COR-L47 (cell line): Measurements from ENCODE around the gene TPCN2.

Experiments used
- DNase-seq: peaks from one replicate; lab custom pipeline; 2025; lab: John Stamatoyannopoulos, UW

TPCN2 gene

GRCh38 chr11:69094915-69095290, 46.2 kb downstream of the TPCN2 start:
- no peak for DNase-seq

- no peak for DNase-seq
Observed at GRCh38 chr11:69095300-69095699, 46.6 kb downstream of the TPCN2 start.

- no peak for DNase-seq
Observed at GRCh38 chr11:69096473-69096872, 47.7 kb downstream of the TPCN2 start.

- DNase-seq: no peak
Observed at GRCh38 chr11:69097263-69097662, 48.5 kb downstream of the TPCN2 start.

- DNase-seq: no peak
Observed at GRCh38 chr11:69099180-69099579, 50.4 kb downstream of the TPCN2 start.

GRCh38 chr11:69100454-69101114, 51.9 kb downstream of the TPCN2 start:
- DNase-seq: no peak

- peak; percentile 38 for DNase-seq
Observed at GRCh38 chr11:69101115-69101791, 52.5 kb downstream of the TPCN2 start.

- DNase-seq: no peak
Observed at GRCh38 chr11:69101792-69102695, 53.3 kb downstream of the TPCN2 start.

- DNase-seq: no peak
Observed at GRCh38 chr11:69102732-69103615, 54.2 kb downstream of the TPCN2 start.

GRCh38 chr11:69104212-69104855, 55.6 kb downstream of the TPCN2 start:
- no peak for DNase-seq

- no peak for DNase-seq
Observed at GRCh38 chr11:69104856-69105395, 56.2 kb downstream of the TPCN2 start.

GRCh38 chr11:69105461-69106030, 56.8 kb downstream of the TPCN2 start:
- no peak for DNase-seq

GRCh38 chr11:69106031-69106811, 57.5 kb downstream of the TPCN2 start:
- no peak for DNase-seq

GRCh38 chr11:69107413-69107812, 58.7 kb downstream of the TPCN2 start:
- no peak for DNase-seq

GRCh38 chr11:69108030-69108429, 59.3 kb downstream of the TPCN2 start:
- no peak for DNase-seq

- DNase-seq: no peak
Observed at GRCh38 chr11:69108559-69108958, 59.8 kb downstream of the TPCN2 start.

GRCh38 chr11:69109101-69109500, 60.4 kb downstream of the TPCN2 start:
- DNase-seq: no peak

- DNase-seq: no peak
Observed at GRCh38 chr11:69110451-69110850, 61.7 kb downstream of the TPCN2 start.

- no peak for DNase-seq
Observed at GRCh38 chr11:69111624-69112542, 63.2 kb downstream of the TPCN2 start.
